SK-N-SH treated with all-trans-retinoic acid at 6 μM for 48 hours (cell line): ENCODE results near the gene IQSEC1.

ENCODE experiments used
- ARNTL ChIP-seq: fragments of 450-650 bp; formaldehyde crosslinking; IDR thresholded peaks from 2 replicates; pipeline ENCODE4 v1.5.0; 2020; ENCODE audit warnings: low read depth, mild to moderate bottlenecking, moderate library complexity, borderline replicate concordance
- CREB5 ChIP-seq: fragments of 250-450 bp; sonication (Bioruptor Pico); IDR thresholded peaks from 2 replicates; pipeline ENCODE4 v1.5.1; 2020; ENCODE audit warnings: low read depth, mild to moderate bottlenecking, moderate library complexity
- PATZ1 ChIP-seq: fragments of 250-450 bp; sonication (Bioruptor Pico); IDR thresholded peaks from 2 replicates; pipeline ENCODE4 v1.8.0; 2020; ENCODE audit warnings: mild to moderate bottlenecking, moderate library complexity, borderline replicate concordance
- TSHZ2 ChIP-seq: fragments of 250-450 bp; sonication (Bioruptor Pico); IDR thresholded peaks from 2 replicates; pipeline ENCODE4 v1.5.0; 2020; ENCODE audit warnings: mild to moderate bottlenecking, moderate library complexity
- ZNF565 ChIP-seq: fragments of 450-650 bp; formaldehyde crosslinking; conservative IDR thresholded peaks from 2 replicates; pipeline ENCODE4 v1.5.0; 2020; ENCODE audit warnings: low read depth, mild to moderate bottlenecking, moderate library complexity

GRCh38 chr3:12957339-12957738, 115.9 kb downstream of the IQSEC1 start:
- TF ChIP-seq ZNF565 (CRISPR knock-in tag) = no peak
- TF ChIP-seq ARNTL (CRISPR knock-in tag) = no peak
- no peak for TF ChIP-seq PATZ1 (CRISPR knock-in tag)
- no peak for TF ChIP-seq TSHZ2
- no peak for TF ChIP-seq CREB5
